NT2/D1 (cell line): ENCODE measurements around the gene MAGEB3.

Source experiments
- SUZ12 ChIP-seq: IDR thresholded peaks from 2 replicates; pipeline ENCODE4 v1.6.1; 2011; ENCODE audit not compliant: insufficient read length, insufficient read depth; ENCODE audit errors: extremely low read depth
- YY1 ChIP-seq: IDR thresholded peaks from 2 replicates; pipeline ENCODE4 v1.6.1; 2011; ENCODE audit not compliant: insufficient read length, insufficient read depth
- ZNF274 ChIP-seq: IDR thresholded peaks from 2 replicates; pipeline ENCODE4 v1.6.1; 2011; ENCODE audit warnings: mild to moderate bottlenecking, low read depth, low read length

GRCh38 chrX:30183554-30183953, 46.9 kb upstream of the MAGEB3 start:
- TF ChIP-seq YY1, result no peak
- no peak for TF ChIP-seq ZNF274
- no peak for TF ChIP-seq SUZ12
